DMS153 (cell line): ENCODE data around the gene VSTM2L.

Experiments used
- DNase-seq: peaks from one replicate; lab custom pipeline; 2025; lab: John Stamatoyannopoulos, UW

Gene VSTM2L

DNA sequence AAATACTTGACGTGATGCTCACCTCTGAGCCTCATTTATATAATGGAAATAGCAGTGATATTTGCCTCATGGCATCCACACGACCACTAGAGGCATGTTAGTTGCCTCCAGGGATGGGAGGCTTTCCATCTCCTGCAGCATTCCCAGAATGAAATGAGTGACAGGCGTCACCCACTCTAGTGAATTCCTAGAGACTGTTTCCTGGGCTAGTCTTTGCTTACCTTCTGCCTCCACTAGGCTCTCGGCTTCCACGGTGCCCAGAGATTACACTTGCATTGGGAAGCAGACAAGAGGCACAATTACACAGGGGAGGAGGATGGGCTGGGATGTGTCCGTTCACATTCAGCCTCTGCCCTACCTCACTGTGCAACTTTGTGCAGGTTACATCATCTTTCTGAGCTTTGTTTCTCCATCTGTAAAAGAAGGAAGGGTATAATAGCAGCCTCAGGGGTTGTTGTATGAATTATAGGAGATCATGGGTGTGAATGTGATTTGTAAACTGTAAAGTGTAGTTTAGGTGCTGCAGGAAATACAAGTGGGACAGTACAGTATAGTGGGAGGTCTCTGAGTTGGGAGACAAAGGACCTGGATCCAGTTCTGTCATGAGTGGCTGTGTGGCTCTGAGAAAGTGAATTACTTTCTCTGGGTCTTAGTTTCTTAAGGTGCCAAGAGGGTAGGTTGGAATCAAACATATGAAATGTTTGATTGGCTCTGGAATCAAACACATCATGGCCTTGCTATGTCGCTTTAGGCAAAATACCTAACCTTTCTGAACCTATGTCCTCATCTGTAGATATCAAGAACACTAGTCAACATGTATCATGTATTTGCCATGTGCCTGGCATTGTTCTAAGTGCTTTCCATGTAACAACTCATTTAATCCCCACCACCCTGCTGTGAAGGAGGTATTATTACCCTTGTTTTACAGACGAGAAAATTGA lies 3.6 kb upstream of the VSTM2L start:
- DNase-seq: no peak

DNA sequence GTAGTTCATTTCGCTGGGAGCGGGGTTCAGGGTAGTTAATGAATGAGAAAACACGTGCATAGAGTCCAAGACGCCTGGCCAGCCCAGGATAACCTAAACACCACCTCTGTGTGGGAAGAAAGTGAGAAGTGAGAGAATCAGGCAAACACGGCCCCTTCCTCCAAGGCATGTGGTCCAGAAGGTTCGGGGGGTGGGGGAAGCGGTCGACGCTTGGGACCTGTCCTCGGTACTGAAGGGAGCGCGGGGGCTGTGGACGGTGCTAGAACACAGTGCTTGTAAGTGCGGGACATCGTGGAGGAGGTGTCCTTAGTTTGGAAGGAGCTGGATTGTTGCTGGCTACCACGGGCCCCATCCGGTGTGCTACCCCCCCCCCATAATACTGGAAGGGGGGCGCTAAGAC lies 1.7 kb upstream of the VSTM2L start:
- no peak for DNase-seq

GRCh38 chr20:37901654-37902503 lies 1.0 kb upstream of the VSTM2L start:
- DNase-seq: peak; percentile 50

DNA sequence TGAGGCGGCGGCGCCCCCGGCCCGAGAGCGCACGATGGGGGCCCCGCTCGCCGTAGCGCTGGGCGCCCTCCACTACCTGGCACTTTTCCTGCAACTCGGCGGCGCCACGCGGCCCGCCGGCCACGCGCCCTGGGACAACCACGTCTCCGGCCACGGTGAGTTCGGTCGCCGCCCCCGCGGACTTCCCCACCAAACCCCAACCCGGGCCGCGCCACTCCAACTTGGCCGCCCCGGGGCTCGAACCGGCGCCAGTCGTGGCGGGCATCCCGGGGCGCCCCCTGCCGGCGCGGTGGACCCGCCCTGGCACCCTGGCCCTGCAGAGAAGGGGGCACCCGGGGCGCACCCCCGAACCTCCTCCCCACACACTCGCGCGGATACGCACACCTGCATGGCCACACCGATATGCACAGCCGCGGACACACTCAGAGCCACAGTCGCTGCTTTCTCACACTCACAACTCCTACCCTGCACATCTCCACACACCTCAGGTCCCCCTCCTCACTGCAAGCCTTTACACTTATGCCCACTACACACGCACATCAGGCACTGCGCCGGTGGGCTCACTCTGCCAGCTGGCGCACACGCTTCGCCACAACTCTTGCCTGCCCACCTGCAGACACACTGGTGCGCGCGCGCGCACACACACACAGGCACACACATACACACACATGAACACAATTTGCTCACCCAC lies 535 bp downstream of the VSTM2L start:
- DNase-seq: no peak

DNA sequence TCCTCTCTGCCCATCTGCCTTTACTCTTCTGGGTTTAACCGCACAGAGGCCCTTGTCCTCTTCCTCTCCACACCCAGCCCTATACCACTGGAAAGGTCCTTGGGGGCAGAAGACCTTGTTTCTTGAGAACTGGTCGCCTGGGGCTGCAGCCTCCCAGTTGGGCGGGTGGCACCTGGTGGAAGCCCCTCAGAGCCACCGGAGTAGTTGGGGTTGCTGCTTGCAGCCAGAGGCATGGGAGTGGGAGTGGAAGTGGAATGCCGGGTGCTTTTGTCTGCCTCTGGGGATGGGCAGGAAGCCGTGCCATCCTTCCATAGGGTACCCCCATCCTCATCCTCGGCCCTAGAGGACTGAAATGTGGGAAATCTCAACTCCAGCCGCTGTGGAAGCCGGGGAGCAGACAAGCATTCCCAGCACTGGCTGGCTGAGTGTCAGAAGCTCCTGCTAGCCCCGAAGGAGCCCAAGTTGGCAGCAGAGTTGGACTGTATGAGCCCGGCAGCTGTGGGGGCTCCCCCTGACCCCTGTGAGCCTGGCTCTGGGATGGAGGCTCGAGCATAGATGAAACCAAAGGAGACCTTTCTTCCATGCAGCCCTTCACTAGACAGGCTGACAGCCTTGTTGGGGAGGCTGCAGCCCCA lies 1.2 kb downstream of the VSTM2L start:
- no peak for DNase-seq

GRCh38 chr20:37904845-37905373 lies 2.0 kb downstream of the VSTM2L start:
- no peak for DNase-seq

DNA sequence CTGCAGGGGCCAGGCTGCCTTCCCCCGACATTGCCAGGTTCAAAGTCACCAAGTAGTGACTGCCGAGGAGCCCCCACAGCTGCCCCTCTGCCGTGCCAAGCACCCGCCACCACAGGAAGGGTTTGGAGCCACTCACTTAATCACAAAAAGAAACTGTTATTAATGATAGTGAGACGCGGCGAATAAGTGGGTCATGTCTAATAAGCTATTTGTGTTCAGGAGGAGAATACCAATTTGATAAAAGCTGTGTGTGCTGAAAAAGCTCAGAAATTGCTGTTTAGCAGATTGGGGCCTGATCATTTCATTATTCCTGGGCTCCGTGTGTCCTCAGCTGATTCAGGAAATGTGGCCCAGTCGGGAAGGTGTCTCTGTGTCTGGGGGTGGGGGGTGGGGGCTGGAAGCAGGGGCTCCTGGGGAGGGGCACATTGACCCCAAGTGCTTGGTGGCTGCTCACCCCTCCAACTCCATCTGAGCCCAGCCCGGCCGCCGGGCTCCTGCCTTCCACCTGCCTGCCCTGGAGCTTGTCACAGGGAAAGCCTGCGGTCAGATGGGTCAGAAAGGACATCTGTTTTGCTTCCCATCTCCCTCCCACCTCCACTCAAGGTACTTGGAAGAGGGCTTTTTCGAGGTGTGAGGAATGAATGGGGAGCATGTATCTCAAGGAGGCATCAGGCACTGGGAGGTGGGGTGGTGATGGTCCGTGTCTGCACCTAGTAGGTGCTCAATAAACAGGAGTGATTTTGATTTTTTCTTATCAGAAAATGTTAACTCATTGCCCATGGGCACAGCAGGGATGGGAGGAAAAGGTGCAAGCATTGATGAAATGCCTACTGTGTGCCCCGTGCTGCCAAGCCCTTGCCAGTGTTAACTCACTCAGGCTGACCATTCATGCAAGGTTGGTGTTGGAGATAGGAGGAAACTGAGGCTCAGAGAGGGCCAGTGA lies 3.0 kb downstream of the VSTM2L start:
- no peak for DNase-seq

DNA sequence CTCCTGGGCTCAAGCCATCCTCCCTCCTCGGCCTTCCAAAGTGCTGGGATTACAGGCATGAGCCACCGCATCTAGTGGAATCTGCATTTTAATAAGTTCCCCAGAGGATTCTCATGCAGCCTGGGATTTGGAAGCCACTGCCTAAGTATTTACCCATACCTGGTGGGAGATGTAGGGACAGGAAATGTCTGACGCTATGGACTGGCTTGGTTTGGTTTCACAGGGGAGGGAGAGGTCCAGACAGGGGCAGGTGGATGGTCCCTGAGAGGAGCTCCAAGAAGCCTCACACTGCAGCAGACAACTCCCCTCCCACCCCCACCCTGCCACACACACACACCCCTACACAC lies 4.4 kb downstream of the VSTM2L start:
- no peak for DNase-seq

DNA sequence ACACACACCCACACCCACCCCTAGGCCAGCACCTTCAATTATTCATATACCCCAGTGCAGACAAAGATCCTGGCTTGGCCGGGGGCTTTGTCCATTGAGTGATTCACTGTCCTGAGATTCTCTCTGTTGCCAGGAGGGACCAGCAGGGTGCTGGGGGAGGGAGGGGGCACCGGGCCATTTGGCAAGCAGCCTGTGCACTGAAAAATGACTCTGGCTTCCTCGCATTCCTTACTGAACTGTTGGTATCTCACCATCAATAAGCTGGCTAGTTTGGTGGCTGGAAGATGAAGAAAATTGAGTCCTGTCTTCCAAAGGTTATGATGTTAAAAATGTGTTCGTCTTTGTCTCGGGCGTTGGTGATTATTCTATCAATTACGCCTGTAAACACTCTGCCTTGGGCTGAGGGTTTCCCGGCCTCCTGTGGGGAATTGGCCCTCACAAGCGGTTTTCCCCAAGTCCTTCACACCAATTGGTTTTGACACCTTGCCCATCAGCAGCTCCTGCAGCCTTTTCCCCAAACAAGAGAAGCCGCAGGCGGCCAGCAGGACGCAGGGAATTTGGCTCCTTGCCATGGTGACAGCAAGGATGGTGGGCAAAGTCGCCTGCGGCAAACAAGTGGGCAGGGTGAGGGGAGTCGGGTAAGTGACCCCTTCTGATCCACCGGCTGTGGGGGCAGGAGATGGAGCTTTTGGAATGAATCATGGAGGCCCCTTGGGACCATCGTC lies 4.9 kb downstream of the VSTM2L start:
- DNase-seq: no peak

DNA sequence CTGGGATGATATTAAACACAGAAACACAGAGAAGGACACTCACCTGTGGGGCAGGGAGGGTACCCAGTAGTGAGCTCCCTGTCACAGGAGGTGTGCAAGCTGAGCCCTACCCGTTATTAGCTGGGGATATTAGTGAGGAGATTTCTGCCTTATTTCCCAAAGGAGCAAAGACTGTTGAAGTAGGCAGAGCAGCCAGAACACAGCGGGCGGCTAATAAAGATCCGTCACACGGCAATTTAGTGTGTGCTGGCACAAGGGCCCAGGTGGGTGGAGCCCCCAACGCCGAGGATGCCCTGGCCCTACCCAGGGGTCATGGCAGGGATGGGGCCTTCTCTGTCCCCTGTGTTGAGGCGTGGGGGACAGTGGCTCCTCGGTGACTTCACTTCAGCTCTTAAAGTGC lies 8.3 kb downstream of the VSTM2L start:
- no peak for DNase-seq

DNA sequence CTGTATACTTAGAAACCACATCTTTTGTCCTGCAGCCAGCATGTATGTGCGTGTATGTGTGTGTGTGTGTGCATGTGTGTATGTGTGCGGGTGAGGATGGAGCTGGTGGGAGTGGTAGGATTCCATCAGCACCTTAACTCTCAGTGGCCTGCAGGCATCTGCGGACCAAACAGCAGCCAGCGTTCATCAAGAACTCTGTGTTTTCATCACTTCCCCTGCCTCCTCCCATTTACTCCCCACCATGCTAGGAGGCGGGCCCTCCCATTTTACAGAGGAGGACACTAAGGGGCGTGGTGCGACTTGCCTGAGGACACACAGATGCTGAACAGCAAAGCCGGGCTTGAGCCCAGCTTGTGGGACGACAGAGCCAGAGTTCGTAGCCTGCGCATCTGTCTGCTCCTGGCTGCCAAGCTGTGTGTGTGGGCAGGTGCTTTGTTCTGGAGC lies 8.9 kb downstream of the VSTM2L start:
- no peak for DNase-seq

DNA sequence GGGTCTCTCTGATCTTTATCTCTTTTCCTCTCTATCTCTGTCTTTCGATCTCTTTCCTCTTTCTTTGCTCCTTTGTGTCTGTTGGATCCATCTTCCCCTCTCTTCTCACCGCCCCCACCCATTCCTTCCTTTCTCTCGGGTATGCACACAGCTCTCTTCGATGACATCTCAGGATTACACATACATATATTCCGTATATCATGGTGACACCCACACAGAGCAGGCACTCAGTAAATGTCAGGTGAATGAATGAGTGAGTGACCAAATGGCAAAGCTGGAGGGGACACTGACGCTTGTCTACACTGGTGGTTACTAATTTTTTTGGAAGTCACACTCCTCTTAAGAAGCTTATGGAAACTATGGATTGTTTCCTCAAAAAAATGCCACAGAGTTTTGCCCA lies 9.9 kb downstream of the VSTM2L start:
- DNase-seq: no peak

- no peak for DNase-seq
Measured at GRCh38 chr20:37913567-37914366, 10.8 kb downstream of the VSTM2L start.

DNA sequence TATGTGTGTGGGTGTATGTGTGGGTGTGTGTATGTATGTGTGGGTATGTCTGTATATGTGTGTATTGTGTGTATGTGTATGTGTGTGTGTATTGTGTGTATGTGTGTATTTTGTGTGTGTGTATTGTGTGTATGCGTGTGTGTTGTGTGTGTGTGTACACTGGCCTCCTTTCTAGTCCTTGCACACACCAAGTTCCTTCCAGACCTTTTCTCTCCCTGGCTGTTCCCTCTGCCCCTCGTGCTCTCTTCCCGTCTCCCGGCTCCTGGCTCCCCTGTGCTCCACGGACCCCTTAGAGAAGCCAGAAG lies 11.4 kb downstream of the VSTM2L start:
- DNase-seq: no peak

DNA sequence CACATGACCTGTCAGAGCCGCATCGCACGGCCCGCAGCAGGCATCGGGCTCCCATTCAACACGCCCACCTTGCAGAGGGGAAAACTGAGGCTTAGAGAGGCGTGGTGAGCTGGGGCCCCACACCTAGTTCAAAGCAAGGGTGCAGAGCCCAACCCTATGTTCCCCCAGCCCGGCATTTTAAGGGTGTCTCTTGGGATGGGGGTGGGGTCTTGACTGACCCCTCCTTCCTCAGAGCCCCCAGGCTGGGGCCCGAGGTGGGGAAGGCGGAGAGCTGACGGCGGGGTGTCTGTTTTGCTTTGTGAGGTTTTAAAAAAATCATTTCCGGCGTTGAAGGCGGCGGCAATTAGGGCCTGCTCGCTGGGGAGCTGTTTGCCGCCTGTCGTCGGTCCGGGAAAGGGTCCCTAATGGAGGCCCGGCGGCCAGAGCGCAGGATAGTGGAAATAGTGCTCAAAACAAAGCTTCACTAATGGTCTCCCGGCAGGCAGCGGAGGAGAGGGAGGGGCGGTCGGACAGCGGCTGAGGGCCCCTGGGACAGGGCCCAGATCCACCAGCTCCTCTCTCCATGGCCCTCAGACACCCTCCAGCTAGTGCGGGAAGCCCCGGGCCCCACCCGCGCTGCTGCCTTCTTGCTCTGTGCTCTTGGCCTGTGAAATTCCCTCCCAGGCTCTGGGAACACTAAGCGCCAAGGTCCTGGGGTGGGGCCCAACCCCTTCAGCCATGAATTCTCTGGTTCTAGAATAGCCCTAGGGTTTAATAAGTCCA lies 11.9 kb downstream of the VSTM2L start:
- no peak for DNase-seq

- DNase-seq: no peak
Measured at GRCh38 chr20:37915434-37915787, 12.5 kb downstream of the VSTM2L start.

- peak; percentile 32 for DNase-seq
Measured at GRCh38 chr20:37915800-37916570, 13.1 kb downstream of the VSTM2L start.

DNA sequence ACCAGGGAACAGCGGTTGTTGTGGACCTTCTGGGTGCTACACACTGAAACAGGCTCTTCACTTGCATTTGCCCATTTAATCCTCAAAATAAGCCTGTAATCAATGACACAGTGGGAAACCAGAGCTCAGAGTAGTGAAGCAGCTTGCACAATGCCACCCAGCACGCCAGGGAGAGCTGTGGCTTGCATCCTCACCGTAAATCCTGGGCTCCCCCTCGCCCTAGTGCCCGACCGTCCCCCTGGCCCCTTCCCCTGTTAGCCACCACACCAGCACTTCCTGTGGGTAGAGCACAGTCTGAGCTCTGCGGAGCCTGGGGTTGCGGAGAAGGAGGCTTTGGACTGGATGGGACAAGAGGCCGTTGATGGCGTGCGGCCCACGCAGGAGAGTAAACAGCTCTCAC lies 14.5 kb downstream of the VSTM2L start:
- DNase-seq: no peak
